GM23338 (cell line): ENCODE data around the gene UBE2S. TPM values are rescaled to one million over a fixed set of nuclear protein-coding genes. Genes with fewer than 3 reads are reported as not detected.
"Not testable (repeated sequence)": the region's sequence is repeated elsewhere in the genome, so short reads cannot be mapped to it uniquely, and the experiment has no call there.

Experiments
- ATAC-seq: fragments of 200-7000 bp; cut with Tn5 transposase; 3 replicates; pipeline ENCODE4 v1.9.1; 2020
- DNase-seq: peaks from one replicate; pipeline ENCODE4 v3.0.0-alpha.2; 2015; ENCODE audit warnings: low spot score
- H2AFZ ChIP-seq: fragments of 200-600 bp; sonication (generic); 2 replicates; pipeline ENCODE4 v1.8.0; 2016; ENCODE audit warnings: antibody characterized with exemption, mild to moderate bottlenecking, moderate library complexity
- H3F3A ChIP-seq: fragments of 200-600 bp; sonication (generic); replicated peaks from 2 replicates; pipeline ENCODE4 v1.8.0; 2017; ENCODE audit warnings: antibody characterized with exemption, mixed run types, low read depth
- H3K27ac ChIP-seq: fragments of 200-600 bp; sonication (generic); 2 replicates; pipeline ENCODE4 v1.6.1; 2016; ENCODE audit warnings: low read depth
- H3K27me3 ChIP-seq: fragments of 200-600 bp; sonication (generic); 2 replicates; pipeline ENCODE4 v1.8.0; 2016; ENCODE audit warnings: mild to moderate bottlenecking, mixed run types, moderate library complexity; ENCODE audit not compliant: insufficient read depth
- H3K36me3 ChIP-seq: fragments of 200-600 bp; sonication (generic); 2 replicates; pipeline ENCODE4 v1.8.0; 2016; ENCODE audit warnings: mild to moderate bottlenecking; ENCODE audit not compliant: insufficient read depth
- H3K4me1 ChIP-seq: fragments of 200-600 bp; sonication (generic); 2 replicates; pipeline ENCODE4 v1.8.0; 2016; ENCODE audit warnings: mild to moderate bottlenecking, moderate library complexity; ENCODE audit not compliant: insufficient read depth
- H3K4me2 ChIP-seq: fragments of 200-600 bp; sonication (generic); 2 replicates; pipeline ENCODE4 v1.7.1; 2017; ENCODE audit warnings: mixed run types
- H3K4me3 ChIP-seq: fragments of 200-600 bp; sonication (generic); 2 replicates; pipeline ENCODE4 v1.6.1; 2016; ENCODE audit warnings: mixed run types
- H3K79me2 ChIP-seq: fragments of 200-600 bp; sonication (generic); replicated peaks from 2 replicates; pipeline ENCODE4 v1.8.0; 2017; ENCODE audit warnings: mild to moderate bottlenecking; ENCODE audit not compliant: insufficient read depth
- H3K9me2 ChIP-seq: fragments of 200-600 bp; sonication (generic); 2 replicates; pipeline ENCODE4 v1.8.0; 2017; ENCODE audit not compliant: insufficient read depth
- H4K20me1 ChIP-seq: fragments of 200-600 bp; sonication (generic); replicated peaks from 2 replicates; pipeline ENCODE4 v1.8.0; 2017; ENCODE audit warnings: mild to moderate bottlenecking; ENCODE audit not compliant: insufficient read depth
- H3K27ac Mint-ChIP-seq: 2 replicates; pipeline ENCODE4 v1.8.0; 2020; ENCODE audit warnings: inconsistent platforms, mild to moderate bottlenecking, moderate library complexity, mixed read lengths
- H3K27me3 Mint-ChIP-seq: 3 replicates; pipeline ENCODE4 v1.8.0; 2022; ENCODE audit warnings: low read depth, mild to moderate bottlenecking, moderate library complexity, mixed read lengths, inconsistent platforms; ENCODE audit not compliant: insufficient read depth, poor library complexity
- H3K36me3 Mint-ChIP-seq: 3 replicates; pipeline ENCODE4 v1.8.0; 2021; ENCODE audit warnings: low read depth, mild to moderate bottlenecking, inconsistent platforms, moderate library complexity, mixed read lengths
- H3K4me1 Mint-ChIP-seq: 3 replicates; pipeline ENCODE4 v1.8.0; 2020; ENCODE audit warnings: mild to moderate bottlenecking, inconsistent platforms, mixed read lengths
- H3K4me3 Mint-ChIP-seq: 3 replicates; pipeline ENCODE4 v1.8.0; 2021; ENCODE audit warnings: moderate library complexity, mild to moderate bottlenecking, inconsistent platforms, mixed read lengths
- H3K9me3 Mint-ChIP-seq: 3 replicates; pipeline ENCODE4 v1.8.0; 2020; ENCODE audit warnings: moderate library complexity, mild to moderate bottlenecking, inconsistent platforms, mixed read lengths
- CREB1 ChIP-seq: fragments of 250-450 bp; sonication (Bioruptor Pico); IDR thresholded peaks from 2 replicates; pipeline ENCODE4 v1.5.0; 2020; ENCODE audit warnings: low read depth, mild to moderate bottlenecking, moderate library complexity
- CTCF ChIP-seq, 2 experiments: fragments of 200-600 bp in 1 of 2; sonication (generic) in 1 of 2; conservative IDR thresholded peaks; 2 replicates each; pipeline versions ENCODE4 v1.5.1 to v1.6.1; 2016 to 2017; ENCODE audit warnings: antibody characterized with exemption in 2 of 2, low read depth in 2 of 2, mild to moderate bottlenecking in 2 of 2, moderate library complexity in 1 of 2
- ETS1 ChIP-seq: IDR thresholded peaks from 2 replicates; pipeline ENCODE4 v1.6.1; 2016; ENCODE audit warnings: antibody characterized with exemption
- EZH2 ChIP-seq: fragments of 200-600 bp; sonication (generic); IDR thresholded peaks from one replicate; pipeline ENCODE4 v1.8.0; 2017; ENCODE audit warnings: antibody characterized with exemption, mild to moderate bottlenecking, low read depth; ENCODE audit not compliant: unreplicated experiment
- JUNB ChIP-seq: IDR thresholded peaks from one replicate; pipeline ENCODE4 v1.6.1; 2016; ENCODE audit warnings: antibody characterized with exemption; ENCODE audit not compliant: unreplicated experiment
- NANOG ChIP-seq: IDR thresholded peaks from 2 replicates; pipeline ENCODE4 v1.6.1; 2016; ENCODE audit warnings: antibody characterized with exemption, borderline replicate concordance
- POLR2AphosphoS5 ChIP-seq: IDR thresholded peaks from 2 replicates; pipeline ENCODE4 v1.6.1; 2016; ENCODE audit warnings: antibody characterized with exemption, low read depth
- STAT1 ChIP-seq: IDR thresholded peaks from one replicate; pipeline ENCODE4 v1.6.1; 2016; ENCODE audit warnings: antibody characterized with exemption; ENCODE audit not compliant: unreplicated experiment
- ZNF114 ChIP-seq: fragments of 250-450 bp; sonication (Bioruptor Pico); IDR thresholded peaks from 2 replicates; pipeline ENCODE4 v1.5.0; 2020; ENCODE audit warnings: mild to moderate bottlenecking, moderate library complexity
- ZNF331 ChIP-seq: fragments of 250-450 bp; sonication (Bioruptor Pico); IDR thresholded peaks from 2 replicates; pipeline ENCODE4 v1.5.0; 2020; ENCODE audit warnings: low read depth, mild to moderate bottlenecking, moderate library complexity
- polyA plus RNA-seq: library from polyadenylated mRNA; unstranded; fragments of >200 nt; fragmentation: Nextera tagmentation; extraction: Ambion mirVana; gene quantifications from 2 replicates; pipeline ENCODE4 v1.2.1, GENCODE V29; 2016
- total RNA-seq: library from RNA; depleted of rRNA; stranded (reverse); fragments of >200 nt; shearing (Covaris generic); gene quantifications from 2 replicates; pipeline ENCODE4 v1.2.3, GENCODE V29; 2014

The UBE2S gene
- total and polyA plus RNA-seq, 2 experiments from 2014 or later: 363 to 533 TPM

GRCh38 chr19:55421281-55421680 is 13.7 kb upstream of the UBE2S start:
- H3K27ac Mint-ChIP-seq: not testable (repeated sequence)

GRCh38 chr19:55419624-55420236 is 12.1 kb upstream of the UBE2S start:
- no peak; the same call in 2 of the 3 replicates for ATAC-seq
- Histone ChIP-seq H3K4me1 (no peaks in the 10 kb centered on the region), H3F3A (no peaks in the 10 kb centered on the region), H3K79me2 (no peaks in the 10 kb centered on the region), H3K27ac (no peak overlapping the region), H3K9me2 (no peaks in the 10 kb centered on the region), H3K4me3 (no peak overlapping the region), H2AFZ (no peak overlapping the region), H3K4me2 (no peak overlapping the region), H4K20me1 (no peaks in the 10 kb centered on the region), H3K36me3 (no peaks in the 10 kb centered on the region), H3K27me3 (peaks cover 7% of the 10 kb centered on the region; the same call in 1 of the 2 replicates)
- DNase-seq: no peak
- Mint-ChIP-seq H3K4me3 (no peak overlapping the region), H3K9me3 (peaks cover 14% of the 10 kb centered on the region), H3K27me3 (peaks cover 17% of the 10 kb centered on the region), H3K27ac (no peak overlapping the region), H3K36me3 (no peaks in the 10 kb centered on the region; the same call in 2 of the 3 replicates), H3K4me1 (peaks cover 2% of the 10 kb centered on the region; the same call in 2 of the 3 replicates)
- no peak for TF ChIP-seq NANOG
- no peak for TF ChIP-seq POLR2AphosphoS5
- TF ChIP-seq EZH2: no peak
- TF ChIP-seq ZNF331 (CRISPR knock-in tag): no peak
- TF ChIP-seq STAT1: no peak
- TF ChIP-seq JUNB: no peak

More at GRCh38 chr19:55421281-55421680, 13.7 kb upstream of the UBE2S start:
- not testable (repeated sequence) for H3K4me3 Mint-ChIP-seq, H3K27me3 ChIP-seq, H3K27ac ChIP-seq, H2AFZ ChIP-seq, DNase-seq, H3K36me3 Mint-ChIP-seq, H3K4me3 ChIP-seq, H4K20me1 ChIP-seq, H3K79me2 ChIP-seq, H3K36me3 ChIP-seq, ATAC-seq, H3K4me1 Mint-ChIP-seq, H3F3A ChIP-seq, H3K4me1 ChIP-seq, H3K4me2 ChIP-seq, H3K9me2 ChIP-seq
- Mint-ChIP-seq H3K27me3 (peaks cover 14% of the 10 kb centered on the region), H3K9me3 (peaks cover 14% of the 10 kb centered on the region)

- H3K36me3 Mint-ChIP-seq: no peaks in the 10 kb centered on the region; the same call in 2 of the 3 replicates
- no peak overlapping the region for H3K27ac Mint-ChIP-seq
- ATAC-seq: no peak
- H3K4me1 Mint-ChIP-seq: peaks cover 2% of the 10 kb centered on the region; the same call in 2 of the 3 replicates
- peaks cover 7% of the 10 kb centered on the region; the same call in 1 of the 2 replicates for H3K27me3 ChIP-seq
- no peak overlapping the region for H3K4me2 ChIP-seq
- H3K9me2 ChIP-seq: no peaks in the 10 kb centered on the region
- no peaks in the 10 kb centered on the region for H3F3A ChIP-seq
- H2AFZ ChIP-seq: no peak overlapping the region
- DNase-seq: no peak
- H3K4me3 Mint-ChIP-seq: no peak overlapping the region
- no peak overlapping the region for H3K27ac ChIP-seq
- H3K4me1 ChIP-seq: no peaks in the 10 kb centered on the region
- no peak overlapping the region for H3K4me3 ChIP-seq
- no peaks in the 10 kb centered on the region for H4K20me1 ChIP-seq
- peaks cover 19% of the 10 kb centered on the region for H3K27me3 Mint-ChIP-seq
- H3K9me3 Mint-ChIP-seq: peaks cover 14% of the 10 kb centered on the region
- H3K79me2 ChIP-seq: no peaks in the 10 kb centered on the region
- no peaks in the 10 kb centered on the region for H3K36me3 ChIP-seq
- TF ChIP-seq ZNF114 (CRISPR knock-in tag) (no peak), NANOG (no peak), POLR2AphosphoS5 (no peak), ETS1 (no peak), CTCF (conservative IDR thresholded peaks at IDR 0.05; ENCODE audit: low read depth in 2 of 2) (no peak), CREB1 (CRISPR knock-in tag) (no peak)
Observed at GRCh38 chr19:55419103-55419502, 11.5 kb upstream of the UBE2S start.
